Liver (tissue), 3 donors: ENCODE measurements around the gene FBXL15.

ENCODE experiments used
- FOXA1 ChIP-seq: IDR thresholded peaks from 2 replicates; pipeline ENCODE4 v1.6.1; 2016; ENCODE audit warnings: antibody characterized with exemption
- GABPA ChIP-seq, 2 donors: IDR thresholded peaks in 1 of 2; conservative IDR thresholded peaks in 1 of 2; 2 replicates each; pipeline ENCODE4 v1.6.1; 2016; ENCODE audit warnings: antibody characterized with exemption in 2 of 2, mild to moderate bottlenecking in 1 of 2, moderate library complexity in 1 of 2
- JUND ChIP-seq, 2 donors: IDR thresholded peaks; 2 replicates each; pipeline ENCODE4 v1.6.1; 2016; ENCODE audit warnings: antibody characterized with exemption in 2 of 2
- RAD21 ChIP-seq, 2 donors: IDR thresholded peaks; 2 replicates each; pipeline ENCODE4 v1.6.1; 2016; ENCODE audit warnings: antibody characterized with exemption in 2 of 2, mild to moderate bottlenecking in 2 of 2
- RXRA ChIP-seq, 2 donors: IDR thresholded peaks; 2 replicates each; pipeline ENCODE4 v1.6.1; 2017 to 2018; ENCODE audit warnings: antibody characterized with exemption in 2 of 2, mild to moderate bottlenecking in 1 of 2
- SP1 ChIP-seq: IDR thresholded peaks from 2 replicates; pipeline ENCODE4 v1.6.1; 2018; ENCODE audit warnings: antibody characterized with exemption, mild to moderate bottlenecking
- TAF1 ChIP-seq: conservative IDR thresholded peaks from 2 replicates; pipeline ENCODE4 v1.6.1; 2016; ENCODE audit warnings: antibody characterized with exemption, mild to moderate bottlenecking
- TF ChIP-seq, protein P1 (sequence below): fragments of 150-350 bp; IDR thresholded peaks from 2 replicates; pipeline ENCODE4 v1.5.1; 2017; ENCODE audit warnings: improper control_type of control experiment, low read depth, low read length; ENCODE audit not compliant: missing input control
- TF ChIP-seq, protein P2 (sequence below): IDR thresholded peaks from 2 replicates; pipeline ENCODE4 v1.6.1; 2016; ENCODE audit warnings: antibody characterized with exemption
- TF ChIP-seq, protein P3 (sequence below): IDR thresholded peaks from 2 replicates; pipeline ENCODE4 v1.6.1; 2016; ENCODE audit warnings: antibody characterized with exemption
- TF ChIP-seq, protein P4 (sequence below): IDR thresholded peaks from 2 replicates; pipeline ENCODE4 v1.6.1; 2016; ENCODE audit warnings: antibody characterized with exemption
- TF ChIP-seq, protein P5 (sequence below): IDR thresholded peaks from 2 replicates; pipeline ENCODE4 v1.6.1; 2016; ENCODE audit warnings: antibody characterized with exemption, mild to moderate bottlenecking
- donor health status: healthy.
- donor health status: healthy.

DNA sequence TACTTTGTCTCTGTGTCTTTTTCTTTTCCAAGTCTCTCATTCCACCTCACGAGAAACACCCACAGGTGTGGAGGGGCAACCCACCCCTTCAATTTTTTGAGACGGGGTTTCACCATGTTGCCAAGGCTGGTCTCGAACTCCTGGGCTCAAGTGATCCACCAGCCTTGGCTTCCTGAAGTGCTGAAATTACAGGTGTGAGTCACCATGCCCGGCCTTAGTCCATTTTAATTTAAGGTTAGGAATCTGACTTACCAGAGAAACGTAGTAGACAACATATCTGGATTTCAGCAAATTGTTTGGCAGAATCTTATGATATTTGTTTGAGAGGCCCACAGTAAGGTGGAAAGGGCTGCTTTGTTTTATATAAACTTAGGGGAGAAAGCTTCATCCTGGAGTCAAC lies 28.3 kb upstream of the FBXL15 start:
- TF ChIP-seq, protein P1, sequence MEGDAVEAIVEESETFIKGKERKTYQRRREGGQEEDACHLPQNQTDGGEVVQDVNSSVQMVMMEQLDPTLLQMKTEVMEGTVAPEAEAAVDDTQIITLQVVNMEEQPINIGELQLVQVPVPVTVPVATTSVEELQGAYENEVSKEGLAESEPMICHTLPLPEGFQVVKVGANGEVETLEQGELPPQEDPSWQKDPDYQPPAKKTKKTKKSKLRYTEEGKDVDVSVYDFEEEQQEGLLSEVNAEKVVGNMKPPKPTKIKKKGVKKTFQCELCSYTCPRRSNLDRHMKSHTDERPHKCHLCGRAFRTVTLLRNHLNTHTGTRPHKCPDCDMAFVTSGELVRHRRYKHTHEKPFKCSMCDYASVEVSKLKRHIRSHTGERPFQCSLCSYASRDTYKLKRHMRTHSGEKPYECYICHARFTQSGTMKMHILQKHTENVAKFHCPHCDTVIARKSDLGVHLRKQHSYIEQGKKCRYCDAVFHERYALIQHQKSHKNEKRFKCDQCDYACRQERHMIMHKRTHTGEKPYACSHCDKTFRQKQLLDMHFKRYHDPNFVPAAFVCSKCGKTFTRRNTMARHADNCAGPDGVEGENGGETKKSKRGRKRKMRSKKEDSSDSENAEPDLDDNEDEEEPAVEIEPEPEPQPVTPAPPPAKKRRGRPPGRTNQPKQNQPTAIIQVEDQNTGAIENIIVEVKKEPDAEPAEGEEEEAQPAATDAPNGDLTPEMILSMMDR, result no peak
- no peak for TF ChIP-seq RAD21 (IDR thresholded peaks at IDR 0.05)
- no peak for TF ChIP-seq FOXA1
- TF ChIP-seq SP1, result no peak
- TF ChIP-seq, protein P2, sequence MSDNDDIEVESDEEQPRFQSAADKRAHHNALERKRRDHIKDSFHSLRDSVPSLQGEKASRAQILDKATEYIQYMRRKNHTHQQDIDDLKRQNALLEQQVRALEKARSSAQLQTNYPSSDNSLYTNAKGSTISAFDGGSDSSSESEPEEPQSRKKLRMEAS, result no peak
- TF ChIP-seq JUND (IDR thresholded peaks at IDR 0.05), result no peak
- TF ChIP-seq, protein P3, sequence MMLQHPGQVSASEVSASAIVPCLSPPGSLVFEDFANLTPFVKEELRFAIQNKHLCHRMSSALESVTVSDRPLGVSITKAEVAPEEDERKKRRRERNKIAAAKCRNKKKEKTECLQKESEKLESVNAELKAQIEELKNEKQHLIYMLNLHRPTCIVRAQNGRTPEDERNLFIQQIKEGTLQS, result no peak
- TF ChIP-seq, protein P4, sequence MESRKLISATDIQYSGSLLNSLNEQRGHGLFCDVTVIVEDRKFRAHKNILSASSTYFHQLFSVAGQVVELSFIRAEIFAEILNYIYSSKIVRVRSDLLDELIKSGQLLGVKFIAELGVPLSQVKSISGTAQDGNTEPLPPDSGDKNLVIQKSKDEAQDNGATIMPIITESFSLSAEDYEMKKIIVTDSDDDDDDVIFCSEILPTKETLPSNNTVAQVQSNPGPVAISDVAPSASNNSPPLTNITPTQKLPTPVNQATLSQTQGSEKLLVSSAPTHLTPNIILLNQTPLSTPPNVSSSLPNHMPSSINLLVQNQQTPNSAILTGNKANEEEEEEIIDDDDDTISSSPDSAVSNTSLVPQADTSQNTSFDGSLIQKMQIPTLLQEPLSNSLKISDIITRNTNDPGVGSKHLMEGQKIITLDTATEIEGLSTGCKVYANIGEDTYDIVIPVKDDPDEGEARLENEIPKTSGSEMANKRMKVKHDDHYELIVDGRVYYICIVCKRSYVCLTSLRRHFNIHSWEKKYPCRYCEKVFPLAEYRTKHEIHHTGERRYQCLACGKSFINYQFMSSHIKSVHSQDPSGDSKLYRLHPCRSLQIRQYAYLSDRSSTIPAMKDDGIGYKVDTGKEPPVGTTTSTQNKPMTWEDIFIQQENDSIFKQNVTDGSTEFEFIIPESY, result no peak
- TF ChIP-seq RXRA (IDR thresholded peaks at IDR 0.05), result no peak
- TF ChIP-seq TAF1, result no peak
- TF ChIP-seq, protein P5, sequence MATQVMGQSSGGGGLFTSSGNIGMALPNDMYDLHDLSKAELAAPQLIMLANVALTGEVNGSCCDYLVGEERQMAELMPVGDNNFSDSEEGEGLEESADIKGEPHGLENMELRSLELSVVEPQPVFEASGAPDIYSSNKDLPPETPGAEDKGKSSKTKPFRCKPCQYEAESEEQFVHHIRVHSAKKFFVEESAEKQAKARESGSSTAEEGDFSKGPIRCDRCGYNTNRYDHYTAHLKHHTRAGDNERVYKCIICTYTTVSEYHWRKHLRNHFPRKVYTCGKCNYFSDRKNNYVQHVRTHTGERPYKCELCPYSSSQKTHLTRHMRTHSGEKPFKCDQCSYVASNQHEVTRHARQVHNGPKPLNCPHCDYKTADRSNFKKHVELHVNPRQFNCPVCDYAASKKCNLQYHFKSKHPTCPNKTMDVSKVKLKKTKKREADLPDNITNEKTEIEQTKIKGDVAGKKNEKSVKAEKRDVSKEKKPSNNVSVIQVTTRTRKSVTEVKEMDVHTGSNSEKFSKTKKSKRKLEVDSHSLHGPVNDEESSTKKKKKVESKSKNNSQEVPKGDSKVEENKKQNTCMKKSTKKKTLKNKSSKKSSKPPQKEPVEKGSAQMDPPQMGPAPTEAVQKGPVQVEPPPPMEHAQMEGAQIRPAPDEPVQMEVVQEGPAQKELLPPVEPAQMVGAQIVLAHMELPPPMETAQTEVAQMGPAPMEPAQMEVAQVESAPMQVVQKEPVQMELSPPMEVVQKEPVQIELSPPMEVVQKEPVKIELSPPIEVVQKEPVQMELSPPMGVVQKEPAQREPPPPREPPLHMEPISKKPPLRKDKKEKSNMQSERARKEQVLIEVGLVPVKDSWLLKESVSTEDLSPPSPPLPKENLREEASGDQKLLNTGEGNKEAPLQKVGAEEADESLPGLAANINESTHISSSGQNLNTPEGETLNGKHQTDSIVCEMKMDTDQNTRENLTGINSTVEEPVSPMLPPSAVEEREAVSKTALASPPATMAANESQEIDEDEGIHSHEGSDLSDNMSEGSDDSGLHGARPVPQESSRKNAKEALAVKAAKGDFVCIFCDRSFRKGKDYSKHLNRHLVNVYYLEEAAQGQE, result no peak
- no peak for TF ChIP-seq GABPA (IDR thresholded peaks at IDR 0.05 in 1 of 2, conservative IDR thresholded peaks at IDR 0.05 in 1 of 2)
